Activated naive CD4-positive, alpha-beta T cell treated with anti-CD3 and anti-CD28 coated beads for 36 hours (primary cell): Measurements from ENCODE around the gene MRPS27. TPM values are rescaled to one million over a fixed set of nuclear protein-coding genes. Genes with fewer than 3 reads are reported as not detected.

Experiments used
- CTCF ChIA-PET: fragments of 350-600 bp; sonication (Branson Sonifier 250); formaldehyde crosslinking; loops from one replicate; lab custom pipeline; 2021; ENCODE audit warnings: antibody characterized with exemption; lab: Charles Lee
- DNase-seq: peaks from one replicate; pipeline ENCODE4 v3.0.0-alpha.2; 2020
- H3K27ac Mint-ChIP-seq: one replicate; pipeline ENCODE4 v1.8.0; 2021; ENCODE audit warnings: mild to moderate bottlenecking, mixed read lengths
- H3K27me3 Mint-ChIP-seq: one replicate; pipeline ENCODE4 v1.8.0; 2021; ENCODE audit warnings: low read depth, mixed read lengths
- H3K36me3 Mint-ChIP-seq: one replicate; pipeline ENCODE4 v1.8.0; 2021; ENCODE audit warnings: low read depth, mixed read lengths
- H3K4me1 Mint-ChIP-seq: one replicate; pipeline ENCODE4 v1.8.0; 2021; ENCODE audit warnings: low read depth, mixed read lengths
- H3K4me3 Mint-ChIP-seq: one replicate; pipeline ENCODE4 v1.8.0; 2021; ENCODE audit warnings: mild to moderate bottlenecking, moderate library complexity, mixed read lengths
- H3K9me3 Mint-ChIP-seq: one replicate; pipeline ENCODE4 v1.8.0; 2021; ENCODE audit warnings: mixed read lengths
- intact Hi-C: fragments of 100-400 bp; cut with micrococcal nuclease; formaldehyde crosslinking; loops from one replicate; pipeline ENCODE4 v1.15.1; 2023
- total RNA-seq, 2 experiments: library from RNA; stranded (reverse); gene quantifications; one replicate each; pipeline ENCODE4 v1.2.3, GENCODE V29; 2021

The MRPS27 gene
- total RNA-seq, 2 experiments from 2014 or later, result 86.0 to 95.8 TPM

GRCh38 chr5:72235725-72236124 is 84.3 kb downstream of the MRPS27 start:
- Mint-ChIP-seq H3K27me3 (no peaks in the 10 kb centered on the region), H3K4me3 (no peak overlapping the region), H3K9me3 (no peaks in the 10 kb centered on the region), H3K27ac (no peak overlapping the region), H3K4me1 (peaks cover 40% of the 10 kb centered on the region), H3K36me3 (peaks cover 36% of the 10 kb centered on the region)
- intact Hi-C loops, result loop anchor here (2.0 kb wide), 1 partner anchor 111 kb away; no protein-coding TSS in a partner anchor
- CTCF ChIA-PET, result no interaction called here
- no peak for DNase-seq

- H3K4me1 Mint-ChIP-seq, result peaks cover 46% of the 10 kb centered on the region
- no peak for DNase-seq
These were observed 85.2 kb downstream of the MRPS27 start for GRCh38 chr5:72234868-72235267.

GRCh38 chr5:72234265-72234700 is 85.8 kb downstream of the MRPS27 start:
- Mint-ChIP-seq H3K36me3 (peaks cover 43% of the 10 kb centered on the region), H3K27ac (peak overlapping the region; percentile 30), H3K9me3 (no peaks in the 10 kb centered on the region), H3K4me1 (peaks cover 46% of the 10 kb centered on the region), H3K27me3 (no peaks in the 10 kb centered on the region), H3K4me3 (no peak overlapping the region)
- CTCF ChIA-PET, result interaction anchor here (1.1 kb wide), 1 partner anchor 15 kb away, joined by 5 read pairs; no protein-coding TSS in a partner anchor
- peak; percentile 47 for DNase-seq
- intact Hi-C loops, result loop anchor here (1.0 to 5.0 kb wide), 9 partner anchors 27 to 928 kb away; partner anchors contain the start of genes MRPS27 and PTCD2

More at GRCh38 chr5:72234868-72235267, 85.2 kb downstream of the MRPS27 start:
- Mint-ChIP-seq H3K27ac (no peak overlapping the region), H3K9me3 (no peaks in the 10 kb centered on the region), H3K27me3 (no peaks in the 10 kb centered on the region), H3K4me3 (no peak overlapping the region), H3K36me3 (peaks cover 43% of the 10 kb centered on the region)
- CTCF ChIA-PET, result interaction anchor here (1.1 kb wide), 1 partner anchor 15 kb away, joined by 5 read pairs; no protein-coding TSS in a partner anchor
- intact Hi-C loops, result loop anchor here (1.0 to 5.0 kb wide), 9 partner anchors 28 to 927 kb away; partner anchors contain the start of genes MRPS27 and PTCD2

GRCh38 chr5:72233835-72234234 is 86.2 kb downstream of the MRPS27 start:
- Mint-ChIP-seq H3K27me3 (no peaks in the 10 kb centered on the region), H3K4me3 (no peak overlapping the region), H3K36me3 (peaks cover 45% of the 10 kb centered on the region), H3K4me1 (peaks cover 46% of the 10 kb centered on the region), H3K9me3 (no peaks in the 10 kb centered on the region), H3K27ac (no peak overlapping the region)
- DNase-seq, result no peak
- CTCF ChIA-PET, result interaction anchor here (1.1 kb wide), 1 partner anchor 14 kb away, joined by 5 read pairs; no protein-coding TSS in a partner anchor
- intact Hi-C loops, result loop anchor here (1.0 to 5.0 kb wide), 9 partner anchors 27 to 928 kb away; partner anchors contain the start of genes MRPS27 and PTCD2

GRCh38 chr5:72232838-72233237 is 87.2 kb downstream of the MRPS27 start:
- Mint-ChIP-seq H3K4me3 (no peak overlapping the region), H3K4me1 (peaks cover 46% of the 10 kb centered on the region), H3K27me3 (no peaks in the 10 kb centered on the region), H3K36me3 (peaks cover 47% of the 10 kb centered on the region), H3K27ac (no peak overlapping the region), H3K9me3 (no peaks in the 10 kb centered on the region)
- CTCF ChIA-PET, result no interaction called here
- DNase-seq, result no peak
- intact Hi-C loops, result loop anchor here (5.0 kb wide), 2 partner anchors 614 to 929 kb away; no protein-coding TSS in a partner anchor

GRCh38 chr5:72231991-72232703 is 87.9 kb downstream of the MRPS27 start:
- Mint-ChIP-seq H3K27ac (no peak overlapping the region), H3K9me3 (no peaks in the 10 kb centered on the region), H3K27me3 (no peaks in the 10 kb centered on the region), H3K4me3 (no peak overlapping the region), H3K36me3 (peaks cover 48% of the 10 kb centered on the region), H3K4me1 (peaks cover 46% of the 10 kb centered on the region)
- intact Hi-C loops, result loop anchor here (5.0 kb wide), 2 partner anchors 615 to 930 kb away; no protein-coding TSS in a partner anchor
- no peak for DNase-seq
- CTCF ChIA-PET, result interaction anchor here (1.1 kb wide), 1 partner anchor 76 kb away, joined by 4 read pairs; no protein-coding TSS in a partner anchor

GRCh38 chr5:72228960-72229359 is 91.1 kb downstream of the MRPS27 start:
- peaks cover 24% of the 10 kb centered on the region for H3K4me1 Mint-ChIP-seq
- CTCF ChIA-PET, result no interaction called here
- H3K4me3 Mint-ChIP-seq, result no peak overlapping the region
- H3K9me3 Mint-ChIP-seq, result no peaks in the 10 kb centered on the region
- H3K27me3 Mint-ChIP-seq, result no peaks in the 10 kb centered on the region
- H3K27ac Mint-ChIP-seq, result no peak overlapping the region
- intact Hi-C loops, result no loop called here
- no peak for DNase-seq
- peaks cover 61% of the 10 kb centered on the region for H3K36me3 Mint-ChIP-seq

- Mint-ChIP-seq H3K27me3 (no peaks in the 10 kb centered on the region), H3K4me1 (peaks cover 10% of the 10 kb centered on the region), H3K9me3 (no peaks in the 10 kb centered on the region), H3K36me3 (peaks cover 67% of the 10 kb centered on the region), H3K4me3 (no peak overlapping the region), H3K27ac (no peak overlapping the region)
- CTCF ChIA-PET, result no interaction called here
- intact Hi-C loops, result no loop called here
- DNase-seq, result no peak
These were observed 93.1 kb downstream of the MRPS27 start for GRCh38 chr5:72226950-72227349.

- no peaks in the 10 kb centered on the region for H3K27me3 Mint-ChIP-seq
These were observed 94.3 kb downstream of the MRPS27 start for GRCh38 chr5:72225741-72226140.

GRCh38 chr5:72224946-72225463 is 95.0 kb downstream of the MRPS27 start:
- CTCF ChIA-PET, result no interaction called here
- intact Hi-C loops, result no loop called here
- no peaks in the 10 kb centered on the region for H3K4me1 Mint-ChIP-seq
- DNase-seq, result no peak
- no peak overlapping the region for H3K4me3 Mint-ChIP-seq
- no peak overlapping the region for H3K27ac Mint-ChIP-seq
- H3K36me3 Mint-ChIP-seq, result peaks cover 63% of the 10 kb centered on the region
- H3K9me3 Mint-ChIP-seq, result no peaks in the 10 kb centered on the region
- H3K27me3 Mint-ChIP-seq, result no peaks in the 10 kb centered on the region

More at GRCh38 chr5:72225741-72226140, 94.3 kb downstream of the MRPS27 start:
- DNase-seq, result no peak
- no peak overlapping the region for H3K27ac Mint-ChIP-seq
- CTCF ChIA-PET, result no interaction called here
- H3K36me3 Mint-ChIP-seq, result peaks cover 65% of the 10 kb centered on the region
- peaks cover 6% of the 10 kb centered on the region for H3K4me1 Mint-ChIP-seq
- H3K9me3 Mint-ChIP-seq, result no peaks in the 10 kb centered on the region
- intact Hi-C loops, result no loop called here
- H3K4me3 Mint-ChIP-seq, result no peak overlapping the region

- Mint-ChIP-seq H3K9me3 (no peaks in the 10 kb centered on the region), H3K27me3 (no peaks in the 10 kb centered on the region), H3K4me3 (no peak overlapping the region), H3K4me1 (no peaks in the 10 kb centered on the region), H3K27ac (no peak overlapping the region), H3K36me3 (peaks cover 75% of the 10 kb centered on the region)
- CTCF ChIA-PET, result no interaction called here
- DNase-seq, result no peak
- intact Hi-C loops, result no loop called here
These were observed 96.7 kb downstream of the MRPS27 start for GRCh38 chr5:72223371-72223770.

GRCh38 chr5:72222521-72222920 is 97.5 kb downstream of the MRPS27 start:
- CTCF ChIA-PET, result no interaction called here
- Mint-ChIP-seq H3K27me3 (no peaks in the 10 kb centered on the region), H3K4me3 (no peak overlapping the region), H3K4me1 (no peaks in the 10 kb centered on the region), H3K27ac (no peak overlapping the region), H3K9me3 (no peaks in the 10 kb centered on the region), H3K36me3 (peaks cover 81% of the 10 kb centered on the region)
- intact Hi-C loops, result no loop called here
- DNase-seq, result no peak
